Adrenal gland (tissue), 12 donors: ENCODE measurements around the gene AUTS2. TPM values are rescaled to one million over a fixed set of nuclear protein-coding genes. Genes with fewer than 3 reads are reported as not detected.

Experiments
- DNase-seq, 7 donors: peaks; one replicate each; pipeline ENCODE4 v3.0.0-alpha.2; 2019 to 2020
- H3K27ac ChIP-seq, 5 donors: fragments of 200-600 bp; sonication (generic) in 4 of 5; 1 replicate in 3 of 5; 2 replicates in 2 of 5; pipeline versions ENCODE4 v1.5.1 to v1.8.0; 2016 to 2020; ENCODE audit warnings: mild to moderate bottlenecking in 1 of 5
- H3K27me3 ChIP-seq: fragments of 200-600 bp; 2 replicates; pipeline ENCODE4 v1.8.0; 2021
- H3K36me3 ChIP-seq, 2 donors: fragments of 200-600 bp; replicated peaks in 1 of 2; 1 replicate in 1 of 2; 2 replicates in 1 of 2; pipeline versions ENCODE4 v1.5.1 to v1.8.0; 2018 to 2022
- H3K4me1 ChIP-seq, 2 donors: fragments of 200-600 bp; replicated peaks in 1 of 2; 1 replicate in 1 of 2; 2 replicates in 1 of 2; pipeline versions ENCODE4 v1.5.1 to v1.8.0; 2018 to 2021
- H3K4me3 ChIP-seq, 4 donors: fragments of 200-600 bp; sonication (generic) in 3 of 4; one replicate each; pipeline ENCODE4 v1.5.1; 2016 to 2018
- H3K9me3 ChIP-seq, 3 donors: fragments of 200-600 bp; sonication (generic) in 1 of 3; replicated peaks in 1 of 3; 1 replicate in 2 of 3; 2 replicates in 1 of 3; pipeline versions ENCODE4 v1.5.1 to v1.8.0; 2016 to 2021
- CTCF ChIP-seq, 6 experiments: fragments of 450-650 bp in 4 of 6; fragments of 200-600 bp in 2 of 6; sonication (generic) in 1 of 6; IDR thresholded peaks; 1 replicate in 5 of 6; 2 replicates in 1 of 6; pipeline versions ENCODE4 v1.5.1 to v1.8.0; 2016 to 2021; ENCODE audit warnings: antibody characterized with exemption in 6 of 6, mild to moderate bottlenecking in 2 of 6, moderate library complexity in 1 of 6
- POLR2A ChIP-seq, 2 donors: fragments of 450-650 bp; IDR thresholded peaks; one replicate each; pipeline ENCODE4 v1.6.1; 2017; ENCODE audit warnings: antibody characterized with exemption in 2 of 2, mild to moderate bottlenecking in 2 of 2, moderate library complexity in 1 of 2
- WGBS, 4 donors: extraction: QIAGEN DNeasy Blood & Tissue Kit in 2 of 4; methylation state at CpG; one replicate each; pipeline versions ENCODE4 v1.1.5 to v1.1.7; 2013 to 2017; 5-methylcytosine and 5-hydroxymethylcytosine counted together
- intact Hi-C, 2 donors: fragments of 100-400 bp; cut with DNase I; formaldehyde crosslinking; loops; one replicate each; pipeline versions ENCODE4 v1.14.1 to v1.15.0; 2022 to 2023
- polyA plus RNA-seq, 3 donors: library from polyadenylated mRNA; stranded (reverse); fragments of 200-250 nt in 2 of 3; fragments of 350-450 nt in 1 of 3; fragmentation: Illumina TruSeq in 1 of 3; extraction: RNeasy Lipid Tissue Mini Kit (QIAGEN cat#74804) in 1 of 3; gene quantifications; one replicate each; pipeline ENCODE4 v1.2.3, GENCODE V29; 2013 to 2014
- total RNA-seq, 9 donors: library from RNA; depleted of rRNA in 4 of 9; stranded (reverse); fragments of >200 nt in 4 of 9; fragments of 120-200 nt in 1 of 9; fragmentation: NEBNext Ultra II Directional in 1 of 9; extraction: Animal tissue kit (Norgen Biotek cat#: 25700) in 1 of 9; gene quantifications; one replicate each; pipeline versions ENCODE4 v1.1.0 to v1.2.4, GENCODE V29; 2013 to 2023
- donor health status: healthy with polysubstance abuse.
- donor health status: Bipolar disorder and iron deficiency.
- donor health status: DM: yes; HTN: yes; CAD: no.
- donor health status: DM: no; HTN: no; CAD: no.
- donor health status: DM: no; HTN: no; CAD: no.
- donor health status: DM: yes; HTN: yes; CAD: no.

AUTS2 gene
- total and polyA plus RNA-seq, 12 donors, result 6.4 to 44.0 (median 15.2) TPM

- Histone ChIP-seq H3K4me3 (no peak overlapping the region), H3K4me1 (peaks cover 6 to 15% of the 10 kb centered on the region in 2 donors), H3K36me3 (no peaks in the 10 kb centered on the region), H3K27ac (no peak overlapping the region), H3K9me3 (no peaks in the 10 kb centered on the region), H3K27me3 (no peaks in the 10 kb centered on the region)
- no peak for DNase-seq
- WGBS, 4 donors, result 95 to 100% (median 97%) methylated on average over 3 of the region's 3 CpGs
- intact Hi-C loops, result no loop called here
- TF ChIP-seq POLR2A (IDR thresholded peaks at IDR 0.05) (no peak), CTCF (IDR thresholded peaks at IDR 0.05) (no peak)
Measured at GRCh38 chr7:69826283-69826682, 228.0 kb downstream of the AUTS2 start.

- TF ChIP-seq CTCF (IDR thresholded peaks at IDR 0.05), result no peak
- no peak for TF ChIP-seq POLR2A (IDR thresholded peaks at IDR 0.05)
- Histone ChIP-seq H3K4me3 (no peak overlapping the region), H3K4me1 (peaks cover 6 to 15% of the 10 kb centered on the region in 2 donors), H3K27me3 (no peaks in the 10 kb centered on the region), H3K36me3 (no peaks in the 10 kb centered on the region), H3K9me3 (no peaks in the 10 kb centered on the region), H3K27ac (no peak overlapping the region)
- intact Hi-C loops, result no loop called here
- WGBS, 4 donors, result 95 to 97% (median 96%) methylated on average over 4 of the region's 4 CpGs
- DNase-seq, result no peak
Measured at GRCh38 chr7:69827140-69827539, 228.9 kb downstream of the AUTS2 start.

GRCh38 chr7:69827558-69827957 is 229.3 kb downstream of the AUTS2 start:
- no peak overlapping the region for H3K27ac ChIP-seq
- H3K4me3 ChIP-seq, result no peak overlapping the region
- intact Hi-C loops, result no loop called here
- no peak for TF ChIP-seq POLR2A (IDR thresholded peaks at IDR 0.05)
- TF ChIP-seq CTCF (IDR thresholded peaks at IDR 0.05), result no peak
- DNase-seq, result no peak
- H3K9me3 ChIP-seq, result no peaks in the 10 kb centered on the region
- no peaks in the 10 kb centered on the region for H3K36me3 ChIP-seq
- H3K27me3 ChIP-seq, result no peaks in the 10 kb centered on the region
- 65 to 80% (median 72%) methylated on average over 3 of the region's 3 CpGs for WGBS, 4 donors
- peaks cover 6 to 15% of the 10 kb centered on the region in 2 donors for H3K4me1 ChIP-seq

- TF ChIP-seq CTCF (IDR thresholded peaks at IDR 0.05) (no peak), POLR2A (IDR thresholded peaks at IDR 0.05) (no peak)
- no peaks in the 10 kb centered on the region for H3K36me3 ChIP-seq
- H3K4me3 ChIP-seq, result no peak overlapping the region
- DNase-seq, result no peak
- H3K27ac ChIP-seq, result no peak overlapping the region
- no peaks in the 10 kb centered on the region for H3K4me1 ChIP-seq
- WGBS, 4 donors, result 80 to 92% (median 85%) methylated on average over 2 of the region's 2 CpGs
- intact Hi-C loops, result no loop called here
- no peaks in the 10 kb centered on the region for H3K9me3 ChIP-seq
- H3K27me3 ChIP-seq, result no peaks in the 10 kb centered on the region
Measured at GRCh38 chr7:69832356-69832755, 234.1 kb downstream of the AUTS2 start.
